DMS79 (cell line): ENCODE data around the gene PSMC2.

Experiments used
- DNase-seq: peaks from one replicate; lab custom pipeline; 2025; lab: John Stamatoyannopoulos, UW

The PSMC2 gene

GRCh38 chr7:103347507-103348267, at the start of gene PSMC2:
PSMC2 (plus strand) TSS chr7:103347643; CDS start chr7:103347712, 69 bp downstream.
- DNase-seq, result peak; percentile 79

DNA sequence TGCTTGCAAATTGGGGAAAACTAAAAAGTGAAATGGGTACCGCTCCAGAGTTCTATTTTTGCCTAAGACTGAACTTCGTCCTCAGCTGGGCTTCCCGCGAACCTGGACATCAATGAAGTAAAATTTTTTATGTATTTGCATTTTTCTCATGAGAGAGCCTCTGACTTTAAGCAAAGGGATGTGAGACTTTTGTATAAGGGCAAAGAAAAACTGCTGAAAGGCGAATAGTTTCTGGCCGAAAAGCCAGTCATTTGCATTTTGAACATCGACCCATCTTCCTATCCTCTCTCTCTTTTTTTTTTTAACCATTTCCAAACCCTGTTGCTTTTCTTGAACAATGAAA, 49.6 kb upstream of the PSMC2 start:
- DNase-seq, result no peak

GRCh38 chr7:103299660-103300059, 47.8 kb upstream of the PSMC2 start:
- no peak for DNase-seq

DNA sequence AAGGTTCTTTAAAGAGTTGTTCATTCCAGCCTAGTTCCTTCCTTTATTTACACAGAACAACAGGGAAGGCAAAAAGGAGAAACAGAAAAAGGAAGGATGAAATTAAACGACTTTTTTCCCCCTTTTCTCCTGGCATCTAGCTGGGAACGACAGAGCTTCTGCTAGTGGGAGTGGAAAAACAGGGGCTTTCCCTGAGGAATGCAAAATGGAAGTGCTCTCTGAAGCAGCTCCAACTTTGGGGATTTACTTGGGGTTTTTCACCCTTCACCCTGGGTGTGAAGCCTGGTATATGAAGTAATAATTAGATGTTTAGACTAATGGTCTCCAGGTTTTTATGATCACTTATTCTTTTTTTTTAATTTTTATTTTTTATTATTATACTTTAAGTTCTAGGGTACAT, 46.0 kb upstream of the PSMC2 start:
- DNase-seq, result no peak

DNA sequence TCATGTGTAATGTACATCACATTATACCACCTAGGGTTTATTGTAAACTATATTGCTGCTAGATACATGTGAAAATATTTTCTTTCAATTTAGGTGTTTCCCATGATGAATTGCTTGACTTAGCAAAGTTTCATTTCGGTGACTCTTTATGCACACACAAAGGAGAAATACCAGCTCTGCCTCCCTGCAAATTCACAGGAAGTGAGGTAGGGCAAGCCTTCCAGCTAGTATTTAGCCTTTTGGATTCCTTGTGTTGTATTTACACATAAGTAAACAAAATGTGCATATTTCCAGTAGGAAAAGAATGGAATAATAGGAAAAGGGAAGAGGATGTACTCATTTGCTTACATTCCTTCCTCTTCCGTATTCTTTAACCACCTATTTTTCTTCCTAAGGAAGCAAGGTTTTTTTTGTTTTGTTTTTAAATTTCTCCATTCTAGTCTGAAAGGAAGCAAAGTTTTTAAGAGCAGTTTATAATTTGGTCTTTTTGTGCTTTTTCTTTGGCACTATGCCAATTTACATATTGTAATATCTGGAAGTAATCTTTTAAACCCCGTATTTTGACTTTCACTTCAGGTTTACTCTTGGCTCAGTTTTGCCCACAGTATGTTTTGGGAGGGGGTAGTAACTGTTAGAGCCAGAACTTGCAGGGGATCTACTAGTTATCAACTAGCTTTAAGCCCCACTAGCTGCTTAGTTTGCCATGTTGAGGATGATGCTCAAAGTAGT, 39.8 kb upstream of the PSMC2 start:
- DNase-seq, result no peak

GRCh38 chr7:103314852-103315251, 32.6 kb upstream of the PSMC2 start:
- DNase-seq, result no peak

DNA sequence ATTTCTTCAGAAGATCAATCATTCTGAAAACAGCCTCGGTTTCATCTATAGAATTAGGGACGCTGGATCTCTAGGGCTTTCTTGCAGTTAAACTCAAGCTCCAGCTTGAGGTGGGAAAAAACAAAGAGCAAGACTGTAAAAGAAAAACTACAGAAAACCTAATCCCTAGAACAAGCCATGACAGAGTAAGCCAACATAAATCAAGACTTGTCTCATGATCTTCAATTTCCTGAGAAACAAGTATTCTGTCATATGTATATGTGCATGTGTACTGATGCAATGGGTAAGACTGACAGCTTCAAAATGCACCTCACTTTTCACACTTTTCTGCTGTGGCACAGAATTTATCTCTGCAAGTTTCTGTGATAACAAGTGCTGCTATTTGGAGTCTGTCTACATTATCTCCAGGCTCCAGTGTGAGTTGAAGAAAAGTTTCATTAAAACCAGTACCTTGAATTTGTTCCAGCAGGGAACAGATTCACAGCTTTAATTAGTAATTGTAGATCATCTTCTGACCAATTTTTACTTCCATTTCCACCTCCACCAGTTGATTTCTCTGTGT, 31.0 kb upstream of the PSMC2 start:
- no peak for DNase-seq

DNA sequence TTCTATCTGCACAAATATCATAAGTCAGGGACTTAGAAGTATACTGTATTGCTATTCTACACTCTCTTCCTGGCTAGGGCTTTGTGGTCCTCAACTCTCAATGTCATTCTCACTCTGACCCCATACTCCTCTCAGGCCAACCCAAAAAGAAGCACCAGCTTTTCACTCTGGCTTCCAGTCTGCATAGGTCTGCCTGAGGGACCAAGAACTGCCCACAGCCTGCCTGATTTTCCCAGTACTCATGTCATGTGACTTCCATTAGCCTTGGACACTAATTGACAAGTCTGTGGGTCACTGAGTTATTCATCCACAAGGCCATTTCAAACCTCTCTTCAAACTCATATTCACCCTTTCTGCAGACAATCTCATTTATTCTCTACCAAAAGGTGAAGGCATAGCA, 30.4 kb upstream of the PSMC2 start:
- no peak for DNase-seq

- no peak for DNase-seq
These were observed 21.7 kb upstream of the PSMC2 start for GRCh38 chr7:103325744-103326143.

GRCh38 chr7:103336761-103337160, 10.7 kb upstream of the PSMC2 start:
- no peak for DNase-seq

DNA sequence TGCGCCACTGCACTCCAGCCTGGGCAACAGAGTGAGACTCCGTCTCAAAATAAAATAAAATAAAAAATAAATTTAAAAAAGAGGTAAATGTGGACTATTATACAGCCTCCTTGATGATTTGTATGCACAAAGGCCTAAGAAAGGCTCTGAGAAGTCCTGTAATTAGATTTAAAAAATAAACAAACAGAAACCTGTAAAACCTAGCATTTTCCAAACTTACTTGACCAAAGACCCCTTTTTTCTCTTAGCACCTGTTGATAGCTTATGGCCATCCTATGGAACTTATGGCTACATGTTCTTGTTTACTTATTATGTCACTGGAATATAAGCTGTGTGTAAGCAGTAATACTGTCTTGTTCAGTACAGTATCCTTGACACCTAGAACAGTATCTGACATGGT, 8.6 kb upstream of the PSMC2 start:
- DNase-seq, result no peak

- DNase-seq, result no peak
These were observed 6.0 kb upstream of the PSMC2 start for GRCh38 chr7:103341466-103341865.

GRCh38 chr7:103343332-103343731, 4.1 kb upstream of the PSMC2 start:
- DNase-seq, result no peak

DNA sequence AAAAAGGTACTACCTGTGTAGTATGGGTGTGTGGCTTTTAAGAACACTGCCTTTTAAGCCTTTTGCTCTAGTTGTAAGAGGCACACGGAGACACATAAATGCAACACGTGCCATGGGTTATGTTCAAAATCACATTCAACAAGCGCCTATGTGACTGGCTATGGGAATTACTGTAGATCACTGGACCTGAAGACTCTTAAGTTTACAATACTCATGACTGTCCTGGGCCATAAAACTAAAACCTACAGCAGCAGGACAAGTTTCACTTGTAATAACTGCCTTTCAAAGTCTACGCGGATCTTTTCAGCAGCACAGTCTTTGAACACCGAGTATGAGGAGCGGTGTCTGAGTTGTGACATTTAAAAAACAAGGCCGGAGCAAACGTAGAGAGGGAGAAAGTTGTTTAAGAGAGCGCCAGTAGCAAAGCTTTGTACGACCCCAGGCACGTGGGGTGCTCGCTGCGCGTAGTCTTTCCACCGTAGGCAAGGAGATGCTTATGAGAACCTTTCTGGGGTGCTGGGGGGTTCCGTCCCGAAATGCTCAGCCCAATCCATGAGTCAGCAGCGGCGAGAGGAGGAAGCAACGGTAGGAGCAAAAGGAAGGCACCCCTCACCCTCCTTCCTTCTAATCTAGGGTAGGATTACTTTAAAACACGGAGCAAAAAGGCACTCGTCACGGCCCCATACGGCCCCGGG, 3.5 kb upstream of the PSMC2 start:
- no peak for DNase-seq

- DNase-seq, result peak; percentile 76
These were observed 2.8 kb upstream of the PSMC2 start, which contains the start of gene DNAJC2 for GRCh38 chr7:103344453-103345149. DNAJC2 (minus strand) TSS chr7:103344767; CDS start chr7:103344622, 145 bp downstream.

- no peak for DNase-seq
These were observed 1.0 kb upstream of the PSMC2 start for GRCh38 chr7:103346396-103346795.

GRCh38 chr7:103348452-103348851, 1.0 kb downstream of the PSMC2 start:
- DNase-seq, result no peak

DNA sequence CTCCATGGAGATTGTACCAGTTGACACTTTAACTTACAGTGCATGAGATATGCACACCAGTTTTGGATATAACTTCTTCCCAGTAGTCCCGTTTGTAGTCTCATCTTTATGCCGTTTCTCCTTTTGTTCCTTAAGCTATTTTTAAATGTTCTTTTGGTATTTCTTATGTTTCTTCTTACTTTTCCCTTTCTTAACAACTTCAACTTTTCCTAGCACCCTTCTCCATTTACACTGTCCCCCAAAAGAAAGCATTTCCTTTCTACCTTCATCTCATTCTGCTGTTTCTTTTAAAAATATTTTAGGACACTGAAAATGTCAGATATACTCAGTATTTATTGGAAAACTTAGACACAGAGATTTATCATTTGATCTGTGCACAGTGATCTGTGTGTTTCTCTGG, 1.5 kb downstream of the PSMC2 start:
- DNase-seq, result no peak

- DNase-seq, result no peak
These were observed 2.4 kb downstream of the PSMC2 start for GRCh38 chr7:103349805-103350204.

GRCh38 chr7:103369432-103369831, 22.0 kb downstream of the PSMC2 start:
- DNase-seq, result no peak

GRCh38 chr7:103373866-103374643, 26.6 kb downstream of the PSMC2 start:
- no peak for DNase-seq
